GM10248 (cell line): Measurements from ENCODE around the gene IL17RD.
A peak's percentile ranks its signal among the peaks of the same experiment; 100 is the strongest.

Experiments used
- CTCF ChIA-PET: fragments of 300-600 bp; sonication (Branson Sonifier 250); formaldehyde crosslinking; extraction: SDS; loops from one replicate; lab custom pipeline; 2021; ENCODE audit warnings: antibody characterized with exemption; lab: Yijun Ruan, JAX
- POLR2A ChIA-PET: fragments of 350-650 bp; sonication (Branson Sonifier 250); formaldehyde crosslinking; extraction: SDS; loops from one replicate; lab custom pipeline; 2020; ENCODE audit warnings: antibody characterized with exemption; lab: Yijun Ruan, JAX
- DNase-seq: peaks from one replicate; pipeline ENCODE4 v3.0.0; 2012; ENCODE audit errors: extremely low spot score
- TF ChIP-seq, protein P1 (sequence below): IDR thresholded peaks from 2 replicates; pipeline ENCODE4 v1.5.1; 2012; ENCODE audit warnings: mild to moderate bottlenecking, low read depth; ENCODE audit errors: extremely low read depth, missing control alignments, control extremely low read depth

Gene IL17RD

DNA sequence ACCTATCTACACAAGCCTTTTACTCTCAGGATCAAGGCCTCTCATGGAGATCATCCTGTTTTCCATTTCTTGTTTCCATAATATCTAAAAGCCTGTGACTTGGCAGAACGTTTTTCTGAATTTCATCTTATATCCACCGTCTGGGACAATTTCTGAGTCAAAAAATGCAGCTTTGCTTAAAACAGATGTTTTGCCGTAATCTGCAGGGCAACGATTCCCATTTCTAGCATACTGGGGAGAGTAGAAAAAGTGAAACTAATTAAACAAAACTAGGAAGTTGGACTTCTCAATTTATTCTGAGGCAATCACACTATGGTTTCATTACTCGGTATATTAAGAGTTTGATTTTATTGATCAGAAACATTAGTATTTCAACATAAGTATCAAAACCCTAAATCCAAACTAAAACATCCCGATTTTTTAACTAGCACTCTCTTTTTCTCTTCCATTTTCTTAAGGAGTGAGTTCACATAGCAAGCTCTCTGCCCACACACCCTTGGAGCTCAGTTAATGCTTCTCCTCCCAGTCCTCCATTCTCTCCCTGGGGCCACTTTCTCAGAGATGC is 71.1 kb downstream of the IL17RD start:
- TF ChIP-seq, protein P1, sequence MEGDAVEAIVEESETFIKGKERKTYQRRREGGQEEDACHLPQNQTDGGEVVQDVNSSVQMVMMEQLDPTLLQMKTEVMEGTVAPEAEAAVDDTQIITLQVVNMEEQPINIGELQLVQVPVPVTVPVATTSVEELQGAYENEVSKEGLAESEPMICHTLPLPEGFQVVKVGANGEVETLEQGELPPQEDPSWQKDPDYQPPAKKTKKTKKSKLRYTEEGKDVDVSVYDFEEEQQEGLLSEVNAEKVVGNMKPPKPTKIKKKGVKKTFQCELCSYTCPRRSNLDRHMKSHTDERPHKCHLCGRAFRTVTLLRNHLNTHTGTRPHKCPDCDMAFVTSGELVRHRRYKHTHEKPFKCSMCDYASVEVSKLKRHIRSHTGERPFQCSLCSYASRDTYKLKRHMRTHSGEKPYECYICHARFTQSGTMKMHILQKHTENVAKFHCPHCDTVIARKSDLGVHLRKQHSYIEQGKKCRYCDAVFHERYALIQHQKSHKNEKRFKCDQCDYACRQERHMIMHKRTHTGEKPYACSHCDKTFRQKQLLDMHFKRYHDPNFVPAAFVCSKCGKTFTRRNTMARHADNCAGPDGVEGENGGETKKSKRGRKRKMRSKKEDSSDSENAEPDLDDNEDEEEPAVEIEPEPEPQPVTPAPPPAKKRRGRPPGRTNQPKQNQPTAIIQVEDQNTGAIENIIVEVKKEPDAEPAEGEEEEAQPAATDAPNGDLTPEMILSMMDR, result no peak
- CTCF ChIA-PET, result interaction anchor here (1.2 to 2.4 kb wide), 5 partner anchors 12 to 294 kb away, joined by 3 to 11 read pairs (median 5); no protein-coding TSS in a partner anchor
- POLR2A ChIA-PET, result no interaction called here
- DNase-seq, result no peak

DNA sequence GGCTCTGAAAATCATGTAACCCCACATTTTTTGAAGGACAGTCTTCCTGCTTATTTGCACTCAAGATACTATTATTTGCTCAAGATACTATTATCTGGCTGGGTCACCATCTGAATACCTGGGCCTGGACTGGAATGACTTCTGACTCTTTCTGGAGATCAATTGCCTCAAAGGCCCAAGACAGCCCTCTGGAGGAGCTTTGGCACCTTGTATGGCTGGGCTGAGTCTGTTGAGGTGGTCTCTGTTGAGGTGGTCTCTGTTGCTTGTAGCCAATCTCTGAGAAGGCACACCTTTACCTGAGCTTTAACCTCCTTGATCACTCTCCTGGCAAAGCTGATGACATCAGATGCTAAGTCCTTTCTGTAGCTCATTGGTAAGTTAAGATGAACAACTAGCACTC is 71.7 kb downstream of the IL17RD start:
- POLR2A ChIA-PET, result no interaction called here
- CTCF ChIA-PET, result interaction anchor here (1.2 to 1.9 kb wide), 4 partner anchors 13 to 293 kb away, joined by 3 to 11 read pairs (median 4); no protein-coding TSS in a partner anchor
- no peak for DNase-seq
- TF ChIP-seq, protein P1, result peak; percentile 23

DNA sequence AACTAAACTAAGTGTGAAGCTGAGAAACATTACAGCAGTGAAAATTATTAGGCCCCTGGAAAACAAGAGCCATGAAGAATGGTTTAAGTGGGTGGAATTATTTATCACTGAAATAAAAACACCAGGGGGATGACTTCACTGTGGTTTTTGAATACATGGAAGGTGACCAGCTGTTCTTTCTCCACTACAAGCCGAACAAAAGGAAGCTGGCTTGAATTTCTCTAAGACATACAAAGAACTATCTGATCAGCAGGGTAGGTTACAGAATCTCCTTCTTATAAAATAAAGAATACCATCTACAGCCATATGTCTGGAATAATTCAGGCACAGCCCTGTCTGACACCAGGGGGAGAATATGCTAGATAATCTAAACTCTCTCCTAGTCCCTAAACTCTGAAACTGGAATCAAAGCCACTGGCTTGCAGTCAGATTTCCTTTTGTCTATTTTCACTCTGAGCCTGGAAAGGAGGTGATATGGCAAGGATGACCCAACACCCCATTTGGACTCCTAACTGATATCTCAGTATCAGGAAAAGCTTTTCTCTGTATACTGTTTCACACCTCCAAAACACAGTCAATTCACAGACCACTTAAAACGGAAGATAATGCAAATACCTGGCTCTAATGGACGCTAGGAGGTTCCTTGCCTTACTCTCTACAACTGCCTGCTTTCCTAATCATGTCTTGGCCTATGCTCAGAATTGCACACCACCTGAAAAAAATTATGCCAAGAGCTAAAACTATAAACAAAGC is 73.5 kb downstream of the IL17RD start:
- ChIA-PET POLR2A (no interaction called here), CTCF (interaction anchor here (1.2 to 2.0 kb wide), 2 partner anchors 9 to 12 kb away, joined by 3 to 13 read pairs; no protein-coding TSS in a partner anchor)
- TF ChIP-seq, protein P1, result no peak
- no peak for DNase-seq

DNA sequence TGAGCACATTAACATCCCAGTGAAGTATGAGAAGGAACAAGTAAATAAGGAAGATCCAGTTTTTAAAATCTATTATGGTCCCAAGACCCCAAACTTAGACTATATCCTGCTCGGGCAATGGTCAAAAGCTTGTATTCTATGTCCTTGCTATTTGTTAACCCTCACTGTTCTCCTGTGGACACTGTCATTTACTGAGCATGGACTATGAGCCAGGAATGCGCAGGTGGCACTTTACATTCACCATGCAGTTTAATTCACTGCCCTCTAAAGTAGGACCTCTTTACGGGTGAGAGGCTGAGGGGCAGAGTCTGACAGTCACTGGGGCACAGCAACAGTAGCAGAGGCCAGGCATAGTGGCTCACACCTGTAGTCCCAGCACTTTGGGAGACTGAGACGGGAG is 76.1 kb downstream of the IL17RD start:
- POLR2A ChIA-PET, result no interaction called here
- TF ChIP-seq, protein P1, result no peak
- no peak for DNase-seq
- CTCF ChIA-PET, result interaction anchor here (2.4 kb wide), 1 partner anchor 11 kb away, joined by 13 read pairs; no protein-coding TSS in a partner anchor

DNA sequence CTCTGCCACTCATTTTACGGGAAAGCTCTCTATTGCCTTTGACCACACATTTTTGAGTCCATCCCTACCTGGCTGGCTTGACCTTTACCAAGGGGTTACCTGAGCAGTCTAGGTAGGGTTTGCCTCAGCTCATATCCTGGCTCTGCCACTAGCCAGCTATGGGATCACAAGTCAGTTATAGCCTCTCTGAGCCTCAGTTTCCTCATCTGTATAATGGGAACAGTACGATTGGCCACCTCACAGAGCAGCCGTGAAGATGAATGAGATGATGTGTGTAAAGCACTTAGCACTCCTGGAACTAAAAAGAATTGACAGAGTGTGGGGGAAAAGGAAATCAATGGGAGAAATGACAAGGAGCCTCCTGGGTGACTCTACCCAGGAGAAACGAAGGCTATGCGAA is 76.7 kb downstream of the IL17RD start:
- ChIA-PET CTCF (interaction anchor here (1.0 to 2.4 kb wide), 4 partner anchors 9 to 14 kb away, joined by 3 to 13 read pairs (median 4); no protein-coding TSS in a partner anchor), POLR2A (no interaction called here)
- TF ChIP-seq, protein P1, result no peak
- DNase-seq, result no peak

DNA sequence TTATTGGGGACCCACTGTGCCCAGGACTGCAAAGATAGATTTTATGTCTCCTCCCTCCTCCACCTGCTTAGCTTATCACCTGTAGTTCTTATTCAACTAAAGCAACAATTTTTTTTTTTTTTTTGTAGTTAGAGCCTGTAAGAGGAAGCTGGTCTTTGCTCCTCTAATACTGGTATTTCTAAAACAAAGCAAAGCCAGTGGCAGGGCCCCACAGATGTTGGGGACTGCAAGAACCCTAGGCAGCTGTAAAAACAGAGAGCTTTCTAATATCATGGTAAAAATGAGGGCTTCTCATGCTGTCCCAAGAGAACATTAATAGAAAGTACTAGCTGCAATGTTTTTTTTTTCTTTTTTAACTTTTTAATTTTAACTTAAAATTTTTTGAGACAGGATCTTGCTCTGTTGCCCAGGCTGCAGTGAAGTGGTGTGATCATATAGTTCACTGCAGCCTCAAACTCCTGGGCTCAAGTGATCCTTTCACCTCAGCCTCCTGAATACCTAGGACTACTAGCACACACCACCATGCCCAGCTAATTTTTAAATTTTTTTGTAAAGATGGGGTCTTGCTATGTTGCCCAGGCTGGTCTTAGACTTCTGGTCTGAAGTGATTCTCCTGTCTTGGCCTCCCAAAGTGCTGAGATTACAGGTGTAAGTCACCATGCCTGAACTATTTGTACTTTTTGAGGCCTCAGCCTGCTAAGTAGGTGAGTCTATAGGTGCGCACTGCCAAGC is 77.6 kb downstream of the IL17RD start:
- ChIA-PET CTCF (interaction anchor here (0.8 to 2.0 kb wide), 7 partner anchors 9 to 16 kb away, joined by 3 to 15 read pairs (median 3); no protein-coding TSS in a partner anchor), POLR2A (no interaction called here)
- DNase-seq, result no peak
- TF ChIP-seq, protein P1, result no peak
